Measurements from ENCODE around the gene COL4A2.

Gene COL4A2

DNA sequence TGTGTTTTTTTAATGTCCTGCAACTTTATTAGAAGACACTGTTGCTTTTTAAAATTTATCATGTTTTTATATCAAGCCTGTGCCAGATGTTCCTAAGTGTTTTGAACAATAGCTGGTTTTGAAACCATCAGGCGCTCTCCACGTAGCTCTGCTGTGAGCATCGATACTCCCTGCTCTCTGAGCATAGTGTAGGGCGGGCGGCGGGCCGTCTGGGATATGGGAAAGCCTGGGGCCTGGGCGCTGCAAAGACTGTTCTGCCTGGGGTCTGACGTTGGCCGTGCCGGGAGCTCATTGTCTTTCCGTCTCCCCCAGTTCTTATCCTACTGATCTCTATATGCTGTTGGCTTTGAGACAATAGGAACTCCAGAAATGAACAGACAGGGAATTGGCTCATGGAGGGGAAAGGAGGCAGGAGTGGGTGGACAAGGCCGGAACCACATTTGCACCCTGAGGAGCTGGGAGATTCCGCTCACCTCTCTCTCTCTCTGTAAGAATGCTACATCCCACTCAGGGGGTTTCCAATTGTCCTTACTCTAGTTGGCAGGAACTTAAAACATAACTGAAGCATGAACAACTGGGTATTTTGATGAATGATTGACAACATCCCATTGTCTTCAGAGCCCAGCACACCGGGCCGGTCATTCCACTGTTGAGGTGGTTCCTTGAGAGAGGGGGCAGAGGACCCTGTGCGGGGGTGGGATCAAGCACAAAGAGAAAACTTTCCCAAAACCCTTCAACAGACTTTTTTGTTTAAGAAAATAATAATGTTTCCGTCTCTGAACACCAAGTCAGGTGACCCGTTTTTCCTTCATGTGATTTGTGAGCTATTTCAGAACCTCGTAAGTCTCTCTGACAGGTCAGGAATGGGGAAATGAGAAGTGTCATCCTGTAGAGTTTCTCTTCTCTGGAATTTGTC lies 64.7 kb downstream of the COL4A2 start:
- Mint-ChIP-seq H3K36me3 (ENCODE audit: low read depth) (peaks cover 9% of the 10 kb centered on the region), H3K4me3 (peak overlapping the region; percentile 9 to 43 (median 42)), H3K27me3 (ENCODE audit: low read depth) (no peaks in the 10 kb centered on the region), H3K27ac (peak overlapping the region; percentile 96 to 100 (median 97)), H3K9me3 (no peaks in the 10 kb centered on the region), H3K4me1 (peaks cover 79% of the 10 kb centered on the region)
- TF ChIP-seq, protein P1, sequence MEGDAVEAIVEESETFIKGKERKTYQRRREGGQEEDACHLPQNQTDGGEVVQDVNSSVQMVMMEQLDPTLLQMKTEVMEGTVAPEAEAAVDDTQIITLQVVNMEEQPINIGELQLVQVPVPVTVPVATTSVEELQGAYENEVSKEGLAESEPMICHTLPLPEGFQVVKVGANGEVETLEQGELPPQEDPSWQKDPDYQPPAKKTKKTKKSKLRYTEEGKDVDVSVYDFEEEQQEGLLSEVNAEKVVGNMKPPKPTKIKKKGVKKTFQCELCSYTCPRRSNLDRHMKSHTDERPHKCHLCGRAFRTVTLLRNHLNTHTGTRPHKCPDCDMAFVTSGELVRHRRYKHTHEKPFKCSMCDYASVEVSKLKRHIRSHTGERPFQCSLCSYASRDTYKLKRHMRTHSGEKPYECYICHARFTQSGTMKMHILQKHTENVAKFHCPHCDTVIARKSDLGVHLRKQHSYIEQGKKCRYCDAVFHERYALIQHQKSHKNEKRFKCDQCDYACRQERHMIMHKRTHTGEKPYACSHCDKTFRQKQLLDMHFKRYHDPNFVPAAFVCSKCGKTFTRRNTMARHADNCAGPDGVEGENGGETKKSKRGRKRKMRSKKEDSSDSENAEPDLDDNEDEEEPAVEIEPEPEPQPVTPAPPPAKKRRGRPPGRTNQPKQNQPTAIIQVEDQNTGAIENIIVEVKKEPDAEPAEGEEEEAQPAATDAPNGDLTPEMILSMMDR (IDR thresholded peaks at IDR 0.05; ENCODE audit: unreplicated experiment in 3 of 3): no peak

DNA sequence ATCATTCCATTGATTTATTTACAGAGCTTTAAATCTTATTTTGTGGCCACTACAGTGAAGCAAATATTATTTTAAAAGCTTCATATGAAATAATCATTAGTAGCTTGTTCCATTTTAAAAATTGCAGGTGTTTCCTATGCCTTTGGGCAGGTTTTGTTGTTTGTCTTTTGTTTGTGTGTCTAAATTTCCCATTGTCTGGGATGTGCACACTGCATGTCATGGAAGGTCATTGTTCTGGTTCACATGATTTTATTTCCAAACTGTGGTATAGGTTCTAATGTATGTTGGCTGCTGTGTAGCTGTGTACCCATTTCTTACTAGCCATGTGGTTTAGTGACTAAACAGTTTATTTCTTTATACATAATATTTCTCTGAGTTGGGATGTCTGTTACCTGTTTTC lies 65.6 kb downstream of the COL4A2 start:
- H3K27me3 Mint-ChIP-seq (ENCODE audit: low read depth): no peaks in the 10 kb centered on the region
- H3K4me1 Mint-ChIP-seq: peaks cover 76% of the 10 kb centered on the region
- H3K27ac Mint-ChIP-seq: peak overlapping the region; percentile 96 to 100 (median 97)
- H3K36me3 Mint-ChIP-seq (ENCODE audit: low read depth): peaks cover 9% of the 10 kb centered on the region
- H3K9me3 Mint-ChIP-seq: no peaks in the 10 kb centered on the region
- H3K4me3 Mint-ChIP-seq: no peak overlapping the region
- TF ChIP-seq, protein P1 (IDR thresholded peaks at IDR 0.05; ENCODE audit: unreplicated experiment in 3 of 3): no peak

GRCh38 chr13:110373617-110374016 lies 66.5 kb downstream of the COL4A2 start:
- Mint-ChIP-seq H3K27me3 (ENCODE audit: low read depth) (no peaks in the 10 kb centered on the region), H3K4me1 (peaks cover 73% of the 10 kb centered on the region), H3K27ac (peak overlapping the region in 2 of 3 experiments; percentile 4 to 100), H3K4me3 (no peak overlapping the region), H3K36me3 (ENCODE audit: low read depth) (peaks cover 7% of the 10 kb centered on the region), H3K9me3 (no peaks in the 10 kb centered on the region)
- TF ChIP-seq, protein P1 (IDR thresholded peaks at IDR 0.05; ENCODE audit: unreplicated experiment in 3 of 3): no peak

- peaks cover 69% of the 10 kb centered on the region for H3K4me1 Mint-ChIP-seq
- peaks cover 3% of the 10 kb centered on the region for H3K36me3 Mint-ChIP-seq (ENCODE audit: low read depth)
- peak overlapping the region in 1 of 3 experiments; percentile 11 for H3K4me3 Mint-ChIP-seq
- H3K9me3 Mint-ChIP-seq: no peaks in the 10 kb centered on the region
- TF ChIP-seq, protein P1 (IDR thresholded peaks at IDR 0.05; ENCODE audit: unreplicated experiment in 3 of 3): no peak
- H3K27me3 Mint-ChIP-seq (ENCODE audit: low read depth): no peaks in the 10 kb centered on the region
- H3K27ac Mint-ChIP-seq: peak overlapping the region; percentile 33 to 100 (median 84)
These were observed 67.6 kb downstream of the COL4A2 start for GRCh38 chr13:110374431-110375370.

DNA sequence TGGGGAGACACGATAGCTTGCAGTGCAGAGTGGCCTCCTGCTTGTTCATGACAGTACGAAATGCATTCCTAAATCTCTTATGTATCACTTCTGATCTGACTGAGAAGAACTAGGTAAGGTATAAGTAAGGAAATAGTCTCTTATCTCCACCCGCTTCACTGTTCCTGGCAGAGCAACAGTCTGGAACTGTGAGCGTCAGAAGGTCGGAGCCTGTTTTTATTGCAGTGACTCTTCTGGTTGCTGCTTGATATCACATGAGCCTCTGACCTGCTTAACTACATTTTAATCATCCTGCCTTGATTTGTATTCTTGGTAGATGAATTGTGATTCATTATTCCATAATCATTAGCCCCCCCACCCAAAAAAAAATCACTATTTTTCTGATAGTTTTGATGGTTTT lies 69.0 kb downstream of the COL4A2 start:
- Mint-ChIP-seq H3K4me1 (peaks cover 71% of the 10 kb centered on the region), H3K36me3 (ENCODE audit: low read depth) (no peaks in the 10 kb centered on the region), H3K27me3 (ENCODE audit: low read depth) (no peaks in the 10 kb centered on the region), H3K4me3 (peak overlapping the region in 2 of 3 experiments; percentile 1 to 22), H3K27ac (peak overlapping the region; percentile 68 to 100 (median 83)), H3K9me3 (no peaks in the 10 kb centered on the region)
- TF ChIP-seq, protein P1 (IDR thresholded peaks at IDR 0.05; ENCODE audit: unreplicated experiment in 3 of 3): no peak
